Activated CD4-positive, CD25-positive, alpha-beta regulatory T cell (primary cell): Measurements from ENCODE around the gene RAP2B.
A peak's percentile ranks its signal among the peaks of the same experiment; 100 is the strongest.
"Not testable (repeated sequence)": the region's sequence is repeated elsewhere in the genome, so short reads cannot be mapped to it uniquely, and the experiment has no call there.

Source experiments
- DNase-seq, 4 experiments: peaks; one replicate each; lab custom pipeline; 2025; lab: John Stamatoyannopoulos, UW

The RAP2B gene

DNA sequence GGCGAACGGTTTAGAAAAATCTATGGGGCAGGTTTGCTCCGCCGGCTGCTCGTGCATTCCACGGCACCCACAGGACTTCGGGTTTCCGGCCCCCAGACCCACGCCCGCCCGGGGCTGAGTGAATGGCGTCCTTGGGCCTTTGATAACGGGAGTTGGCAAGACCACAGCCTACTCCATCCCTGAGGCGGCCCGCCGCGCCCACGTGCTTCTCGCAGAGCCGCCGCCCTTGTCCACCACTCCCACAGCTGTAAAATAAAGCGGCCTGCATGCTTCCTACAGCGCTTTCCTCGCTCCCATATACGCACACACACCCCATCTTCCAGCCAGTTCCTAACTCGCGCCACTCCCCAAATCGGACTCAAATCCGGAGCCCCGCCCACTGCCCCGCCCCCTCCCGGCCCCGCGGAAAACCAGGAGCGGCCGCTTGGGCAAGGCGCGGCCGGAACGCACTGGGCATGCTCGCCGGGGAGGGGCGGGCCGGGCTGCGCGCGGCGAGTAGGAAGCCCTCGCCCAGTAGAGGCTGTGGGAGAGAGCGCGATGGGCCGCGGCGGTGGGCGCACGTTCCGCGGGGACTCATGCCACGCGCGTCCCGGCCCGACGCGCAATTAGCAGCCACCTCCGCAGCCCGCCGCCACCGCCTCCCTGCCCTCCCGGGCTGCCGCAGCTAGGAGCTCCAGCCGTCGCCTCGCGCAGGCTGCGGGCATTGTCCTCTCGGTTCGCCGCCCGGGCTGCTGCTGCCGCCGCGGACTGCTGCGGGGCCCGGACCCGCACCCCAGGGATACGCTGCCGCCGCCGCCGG lies at the start of gene RAP2B:
TSS of gene RAP2B (plus strand) at position 513 of the 799 bp plus-strand sequence. CDS start 468 bp downstream, outside the sequence.
- DNase-seq: peak; percentile 89 to 97 (median 93)

DNA sequence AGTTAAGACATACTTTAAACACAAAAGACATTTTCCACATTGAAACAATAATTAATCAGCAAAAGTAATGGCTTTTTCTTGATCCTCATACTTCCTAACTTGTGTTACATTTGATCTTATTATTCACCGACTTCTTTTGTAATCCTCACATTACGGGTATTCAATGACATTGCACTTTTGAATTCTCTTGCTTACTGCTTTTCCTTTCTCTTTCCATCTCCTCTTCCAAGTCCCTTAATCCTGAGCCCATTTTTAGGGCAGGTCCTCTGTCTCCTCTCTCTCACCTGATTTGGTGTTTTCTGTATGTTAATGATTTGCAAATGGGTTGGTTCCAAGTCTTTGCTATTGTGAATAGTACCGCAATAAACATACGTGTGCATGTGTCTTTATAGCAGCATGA lies 48.5 kb upstream of the RAP2B start:
- no peak for DNase-seq

DNA sequence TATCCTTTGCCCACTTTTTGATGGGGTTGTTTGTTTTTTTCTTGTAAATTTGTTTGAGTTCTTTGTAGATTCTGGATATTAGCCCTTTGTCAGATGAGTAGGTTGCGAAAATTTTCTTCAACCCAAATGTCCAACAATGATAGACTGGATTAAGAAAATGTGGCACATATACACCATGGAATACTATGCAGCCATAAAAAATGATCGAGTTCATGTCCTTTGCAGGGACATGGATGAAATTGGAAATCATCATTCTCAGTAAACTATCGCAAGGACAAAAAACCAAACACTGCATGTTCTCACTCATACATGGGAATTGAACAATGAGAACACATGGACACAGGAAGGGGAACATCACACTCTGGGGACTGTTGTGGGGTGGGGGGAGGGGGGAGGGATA lies 47.8 kb upstream of the RAP2B start:
- not testable (repeated sequence) for DNase-seq

DNA sequence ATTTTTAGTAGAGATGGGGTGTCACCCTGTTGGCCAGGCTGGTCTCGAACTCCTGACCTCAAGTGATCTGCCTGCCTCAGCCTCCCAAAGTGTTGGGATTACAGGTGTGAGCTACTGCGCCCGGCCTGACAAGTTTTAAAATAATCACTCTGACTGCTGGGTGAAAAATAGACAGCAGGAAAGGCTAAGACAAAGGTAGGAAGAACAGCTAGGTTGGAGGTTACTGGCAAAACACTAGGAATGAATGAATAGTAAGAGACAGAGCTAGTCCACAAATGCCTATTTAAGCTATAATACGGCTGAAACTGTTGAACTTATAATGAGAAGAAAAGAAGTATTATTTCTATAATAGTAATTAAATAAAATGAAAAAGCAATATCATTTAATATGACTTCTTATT lies 46.7 kb upstream of the RAP2B start:
- no peak for DNase-seq

DNA sequence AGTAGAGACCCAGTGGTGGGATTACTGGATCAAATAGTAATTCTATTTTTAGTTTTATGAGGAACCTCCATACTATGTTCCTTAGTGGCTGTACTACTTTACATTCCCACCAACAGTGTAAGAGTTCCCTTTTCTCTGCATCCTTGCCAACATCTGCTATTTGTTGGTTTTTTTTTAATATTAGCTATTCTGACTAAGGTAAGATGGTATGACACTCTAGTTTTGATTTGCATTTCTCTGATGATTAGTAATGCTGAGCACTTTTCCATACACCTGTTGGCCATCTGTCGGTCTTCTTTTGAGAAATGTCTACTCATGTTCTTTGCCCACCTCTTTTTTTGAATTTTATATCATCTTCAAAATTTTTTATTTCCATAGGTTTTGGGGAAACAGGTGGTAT lies 34.2 kb upstream of the RAP2B start:
- DNase-seq: no peak

DNA sequence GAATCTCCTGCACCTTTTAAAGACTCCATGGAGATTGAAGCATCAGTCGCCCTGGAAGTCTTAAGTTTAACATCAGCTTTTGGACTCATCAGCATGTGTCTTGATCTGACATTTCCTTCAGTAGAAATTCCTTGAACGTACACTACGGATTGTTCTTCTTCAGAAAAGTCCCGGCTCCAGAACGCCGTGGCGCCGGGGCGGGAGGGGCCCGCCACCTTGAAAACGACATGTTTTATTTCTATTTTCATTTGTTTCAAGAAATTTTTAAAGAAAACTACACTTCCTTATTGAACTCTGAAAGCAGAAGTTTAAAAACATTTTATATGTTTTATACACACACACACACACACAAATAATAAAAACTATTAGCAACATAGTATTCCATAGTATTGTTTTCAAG lies 32.6 kb upstream of the RAP2B start:
- no peak for DNase-seq

DNA sequence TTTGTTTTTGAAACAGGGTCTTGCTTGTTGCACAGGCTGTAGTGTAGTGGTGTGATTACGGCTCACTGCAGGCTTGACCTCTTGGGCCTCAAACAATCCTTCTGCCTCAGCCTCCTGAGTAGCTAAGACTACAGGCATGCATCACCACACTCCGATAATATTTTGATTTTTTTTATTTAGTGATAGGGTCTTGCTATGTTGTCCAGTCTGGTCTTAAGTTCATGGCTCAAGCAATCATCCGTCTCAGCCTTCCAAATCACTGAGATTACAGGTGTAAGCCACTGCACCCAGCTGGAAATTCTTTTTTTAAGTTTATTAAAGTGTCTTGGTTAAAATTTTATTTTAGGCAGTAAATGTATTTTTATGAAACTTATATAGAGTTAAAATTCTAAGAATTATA lies 32.2 kb upstream of the RAP2B start:
- no peak for DNase-seq

DNA sequence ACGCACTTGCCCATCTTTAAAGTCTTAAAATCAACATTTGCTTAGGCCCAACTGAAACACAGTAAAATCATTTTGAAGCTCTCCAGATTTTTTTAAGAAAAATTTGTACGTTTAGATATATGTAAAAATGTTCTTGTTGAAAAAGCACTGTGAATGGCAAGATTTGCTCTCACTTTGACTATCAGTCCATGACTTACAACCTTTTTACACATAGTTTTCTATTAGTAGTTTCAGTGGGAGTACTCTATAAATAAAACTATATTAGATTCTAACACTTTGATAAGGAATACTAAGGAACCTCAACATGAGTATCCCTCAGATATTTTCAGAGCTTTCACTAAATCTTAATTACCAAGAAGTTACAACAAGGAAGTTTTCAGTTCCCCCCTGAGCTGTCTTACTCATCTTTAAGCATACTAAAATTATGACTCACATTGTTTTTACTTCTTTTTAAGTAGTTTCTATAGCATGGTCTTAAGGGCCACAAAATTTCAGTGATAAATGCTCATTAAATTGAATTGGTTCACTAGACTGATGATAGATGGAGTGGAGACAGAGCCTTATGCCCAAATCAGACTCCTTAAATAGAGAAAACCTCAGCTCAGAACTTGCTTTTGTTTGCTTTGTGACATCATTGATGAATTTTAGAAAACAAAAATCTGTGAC lies 31.6 kb upstream of the RAP2B start:
- DNase-seq: no peak

DNA sequence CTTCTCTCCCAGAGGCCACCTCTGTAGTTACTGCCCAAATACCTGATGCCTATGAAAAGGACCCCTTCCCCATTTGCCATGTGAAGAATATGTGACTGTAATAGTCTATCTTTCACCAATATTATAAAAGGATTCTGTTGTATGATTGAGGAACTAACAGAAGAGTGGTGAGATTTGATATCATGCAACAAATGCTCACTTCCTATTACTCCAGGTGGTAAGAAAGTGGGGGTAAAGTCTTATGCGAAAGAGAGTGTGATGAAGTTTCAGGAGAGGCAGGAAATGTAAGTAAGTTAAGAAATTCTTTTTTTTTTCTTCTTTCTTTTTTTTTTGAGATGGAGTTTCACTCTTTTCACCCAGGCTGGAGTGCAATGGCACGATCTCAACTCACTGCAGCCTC lies 24.4 kb upstream of the RAP2B start:
- no peak for DNase-seq

DNA sequence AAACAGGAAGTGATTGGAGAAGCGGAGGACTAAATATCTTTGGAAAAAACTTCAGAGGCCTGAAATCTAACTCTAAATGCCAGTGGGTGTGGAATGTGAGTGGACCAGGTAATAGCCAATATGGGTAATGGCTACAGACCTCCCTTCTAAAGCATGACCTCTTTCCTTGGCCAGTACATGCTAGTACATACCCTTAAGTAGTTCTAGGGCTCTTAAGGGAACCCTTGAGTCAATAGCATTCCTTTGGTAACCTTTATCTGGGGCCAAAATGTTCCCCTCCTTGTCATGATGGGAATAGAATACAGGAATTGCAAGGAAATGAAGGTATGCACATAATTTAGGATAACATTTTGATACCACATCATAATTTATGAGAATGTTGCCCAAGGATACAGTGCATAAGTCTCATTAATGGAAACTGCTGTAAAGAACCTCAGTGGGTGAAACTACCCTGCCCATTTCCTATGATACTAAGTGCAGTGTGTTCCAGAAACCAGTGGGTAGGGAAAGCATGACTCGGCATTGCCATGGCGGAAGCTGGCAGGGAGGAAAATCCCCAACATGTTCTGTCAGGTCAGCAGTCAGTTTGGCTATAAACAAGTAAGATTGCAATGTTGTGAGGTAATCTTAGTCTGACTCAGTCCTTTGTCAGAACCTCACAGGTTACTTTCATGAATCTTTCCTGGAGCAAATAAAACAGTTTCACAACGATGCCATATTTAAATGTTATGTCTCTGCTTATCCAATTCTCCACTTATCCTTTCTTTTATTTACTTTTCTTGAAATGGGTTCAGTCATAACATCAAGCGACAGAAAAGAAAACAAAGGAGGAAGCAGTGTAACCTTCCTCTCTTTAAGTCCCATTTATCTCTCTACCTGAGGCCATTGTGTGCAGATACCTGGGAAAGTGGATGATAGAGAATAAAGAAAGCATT lies 23.5 kb upstream of the RAP2B start:
- no peak for DNase-seq

DNA sequence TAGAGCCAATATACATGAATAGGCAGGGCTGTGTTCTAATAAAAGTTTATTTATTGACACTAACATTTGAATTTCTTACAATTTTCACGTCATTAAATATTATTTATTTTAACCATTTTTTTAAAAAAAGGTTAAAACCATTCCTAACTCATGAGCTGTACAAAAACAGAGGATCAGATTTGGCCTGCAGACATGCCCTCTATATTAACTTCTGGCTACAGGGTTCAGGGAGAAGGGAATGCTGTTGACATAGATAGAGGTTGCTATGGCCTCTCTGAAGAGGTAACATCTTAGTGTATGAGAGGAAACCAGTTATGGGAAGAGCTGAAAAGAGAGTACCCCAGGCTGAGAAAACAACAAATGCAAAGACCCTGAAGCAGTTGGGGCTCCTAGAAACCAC lies 19.1 kb upstream of the RAP2B start:
- DNase-seq: no peak

DNA sequence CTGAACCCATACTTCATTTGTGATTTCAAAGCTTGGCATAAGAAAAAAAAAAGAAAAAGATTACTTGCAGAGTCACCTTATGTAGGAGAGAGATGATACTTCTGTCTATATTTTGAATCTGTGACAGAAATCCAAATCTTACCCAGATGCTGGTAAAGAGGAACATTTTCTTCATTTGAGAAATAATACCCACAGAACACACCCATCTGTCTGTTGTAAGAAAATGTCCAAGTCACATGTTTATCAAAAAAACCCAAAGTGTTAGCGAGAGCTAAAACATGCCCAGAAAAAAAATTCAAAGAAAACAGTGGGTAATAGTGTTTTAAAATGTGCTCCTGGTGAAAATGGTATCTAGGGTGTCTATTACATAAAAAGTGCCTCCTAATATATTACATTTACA lies 18.0 kb upstream of the RAP2B start:
- no peak for DNase-seq

DNA sequence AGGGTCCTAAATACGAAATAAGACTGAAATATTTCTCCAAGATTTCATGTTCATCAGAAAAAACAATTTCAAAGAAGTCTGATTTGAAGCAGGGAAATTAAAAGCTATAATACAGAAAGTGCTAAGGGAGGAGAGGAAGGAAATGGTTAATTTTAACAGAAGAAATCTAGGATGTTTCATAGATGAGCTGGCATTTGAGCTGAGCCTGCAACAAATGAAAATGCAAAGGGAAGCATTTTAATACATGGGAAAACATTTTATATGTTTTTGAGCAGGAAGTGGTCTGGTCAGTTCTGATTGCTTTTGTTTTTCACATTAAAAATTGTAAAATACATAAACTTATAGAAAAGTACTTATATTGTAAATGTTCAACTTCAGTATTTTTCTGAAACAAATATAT lies 17.2 kb upstream of the RAP2B start:
- no peak for DNase-seq

DNA sequence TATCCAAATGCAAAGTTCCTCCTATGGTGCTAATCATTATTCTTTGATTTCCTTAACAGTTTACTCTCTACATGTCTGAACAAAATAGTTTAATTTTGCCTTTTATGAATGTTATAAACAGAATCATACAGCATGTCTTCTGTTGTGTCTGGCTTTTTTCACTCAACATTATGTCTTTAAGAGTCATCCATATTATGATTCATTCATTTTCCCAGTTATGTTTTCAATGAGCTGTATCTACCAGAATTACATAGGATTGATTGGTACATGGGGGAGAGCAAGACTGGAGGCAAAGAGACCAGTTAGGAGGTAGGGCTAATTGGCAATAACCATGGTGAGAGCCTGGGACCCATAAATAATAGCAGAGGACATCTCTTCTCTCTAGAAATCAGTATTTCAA lies 16.6 kb upstream of the RAP2B start:
- no peak for DNase-seq

DNA sequence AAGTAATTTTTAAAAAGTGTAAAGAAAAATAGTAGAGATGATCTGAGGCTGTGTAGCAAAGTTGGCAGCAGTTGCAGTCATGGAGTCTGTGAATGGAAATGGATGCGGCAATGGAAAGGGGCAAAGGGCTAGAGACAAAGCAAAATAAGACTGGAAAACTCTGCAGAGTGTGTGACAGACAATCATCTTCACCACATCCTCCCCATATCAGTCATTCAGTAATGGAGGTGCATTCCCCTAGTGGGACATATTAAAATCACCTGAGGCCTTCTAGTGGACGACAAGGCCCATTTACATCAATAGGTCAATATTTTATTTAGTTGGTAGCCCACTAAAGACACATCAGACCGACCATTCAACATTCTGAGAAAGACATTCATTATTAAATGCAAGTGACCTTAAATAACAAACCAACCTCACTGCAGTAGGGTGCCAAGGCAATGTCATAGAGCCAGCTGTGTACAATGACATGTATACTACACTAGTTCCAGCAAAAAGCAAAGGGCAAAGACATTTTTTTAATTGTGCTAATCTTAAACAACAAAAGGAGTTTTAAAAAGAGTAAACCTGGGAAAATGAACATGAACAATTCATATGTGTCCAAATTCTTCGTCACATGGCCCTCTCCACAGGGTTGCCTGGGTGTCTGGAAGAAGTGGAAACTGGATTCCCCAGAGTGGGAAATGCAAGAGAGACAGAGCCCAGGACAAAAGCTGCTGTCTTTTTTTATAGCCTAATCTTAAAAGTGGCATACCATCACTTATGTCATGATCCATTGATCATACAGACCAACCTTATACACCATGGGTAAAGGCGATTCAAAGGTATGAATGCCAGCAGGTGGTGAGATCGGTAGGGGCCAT lies 15.6 kb upstream of the RAP2B start:
- no peak for DNase-seq

DNA sequence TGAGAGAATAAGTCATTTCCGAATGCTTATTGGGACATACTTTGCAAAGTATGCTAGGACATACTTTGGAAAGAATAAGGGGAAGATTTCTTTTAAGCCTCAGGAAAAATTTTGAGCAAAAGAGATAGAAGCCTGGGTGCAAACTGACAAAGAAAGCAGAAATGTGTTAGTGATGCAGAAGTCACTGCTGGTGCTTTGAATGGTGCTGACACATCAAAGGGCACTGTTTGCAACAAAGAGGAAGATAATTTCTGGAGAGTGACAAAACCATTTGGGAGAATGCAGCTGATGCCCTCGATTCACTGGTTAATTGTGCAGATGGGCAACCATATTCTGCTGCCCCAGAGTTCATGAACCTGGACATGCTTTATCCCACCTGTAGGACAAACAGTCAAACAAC lies 11.0 kb upstream of the RAP2B start:
- DNase-seq: no peak

DNA sequence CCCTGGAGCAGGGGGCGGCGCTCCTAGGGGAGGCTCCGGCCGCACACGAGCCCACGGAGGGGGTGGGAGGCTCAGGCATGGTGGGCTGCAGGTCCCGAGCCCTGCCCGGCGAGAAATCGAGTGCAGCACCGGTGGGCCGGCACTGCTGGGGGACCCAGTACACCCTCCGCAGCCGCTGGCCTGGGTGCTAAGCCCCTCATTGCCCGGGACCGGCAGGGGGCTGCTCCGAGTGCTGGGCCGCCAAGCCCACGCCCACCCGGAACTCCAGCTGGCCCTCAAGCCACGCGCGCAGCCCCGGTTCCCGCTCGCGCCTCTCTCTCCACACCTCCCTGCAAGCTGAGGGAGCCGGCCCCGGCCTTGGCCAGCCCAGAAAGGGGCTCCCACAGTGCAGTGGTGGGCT lies 6.2 kb upstream of the RAP2B start:
- not testable (repeated sequence) for DNase-seq

DNA sequence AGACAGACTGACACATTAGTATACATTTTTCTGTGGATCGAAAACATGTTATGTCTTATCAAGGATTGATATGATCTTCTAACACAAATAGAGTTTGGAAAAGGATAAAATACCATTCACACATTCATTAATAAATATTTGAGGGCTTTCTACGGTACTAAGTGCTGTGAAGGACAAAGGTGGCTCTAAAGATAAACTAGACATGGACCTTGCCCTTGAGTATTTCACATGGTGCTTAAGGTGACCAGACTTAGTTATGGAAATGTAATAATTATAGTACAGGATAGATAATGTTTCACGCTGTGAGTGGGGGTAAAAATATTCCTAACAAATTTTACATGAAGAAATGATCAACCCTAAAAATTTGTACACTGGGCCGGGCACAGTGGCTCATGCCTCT lies 3.8 kb upstream of the RAP2B start:
- DNase-seq: no peak

DNA sequence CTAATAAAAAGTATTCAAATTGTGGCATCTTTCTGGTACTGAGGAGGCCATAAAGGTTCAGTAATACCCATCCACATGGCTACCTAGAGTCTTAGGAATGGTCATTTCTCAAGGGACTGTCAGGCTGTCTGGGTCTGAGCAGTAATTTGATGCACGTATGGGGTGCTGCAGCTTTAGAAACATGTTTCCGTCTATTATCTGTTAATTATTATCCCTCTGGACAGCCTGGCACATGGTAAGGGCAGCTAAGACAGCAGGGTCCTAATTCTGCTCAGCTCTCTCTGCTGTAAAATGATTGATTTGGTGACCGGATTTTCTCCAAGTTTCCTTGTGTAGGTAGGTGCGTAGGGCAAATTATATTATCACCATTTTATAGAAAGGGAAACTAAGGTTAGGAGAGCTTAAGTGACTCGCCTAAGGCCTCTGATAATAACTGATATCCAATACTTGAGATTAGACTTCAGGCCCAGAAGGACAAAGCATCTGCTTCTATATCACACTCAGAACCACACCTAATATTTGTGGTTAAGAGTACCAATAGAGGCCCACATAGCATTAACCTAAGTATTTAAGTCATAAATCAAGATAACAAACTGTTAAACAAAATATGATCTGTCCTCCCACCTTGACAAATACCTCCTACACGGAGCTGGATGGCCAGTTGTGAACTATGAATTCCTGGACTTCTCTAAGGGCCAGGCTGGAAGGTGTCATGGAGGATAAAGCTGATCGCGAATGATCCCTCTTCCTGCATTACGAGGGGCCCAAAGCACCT lies 2.9 kb upstream of the RAP2B start:
- no peak for DNase-seq

DNA sequence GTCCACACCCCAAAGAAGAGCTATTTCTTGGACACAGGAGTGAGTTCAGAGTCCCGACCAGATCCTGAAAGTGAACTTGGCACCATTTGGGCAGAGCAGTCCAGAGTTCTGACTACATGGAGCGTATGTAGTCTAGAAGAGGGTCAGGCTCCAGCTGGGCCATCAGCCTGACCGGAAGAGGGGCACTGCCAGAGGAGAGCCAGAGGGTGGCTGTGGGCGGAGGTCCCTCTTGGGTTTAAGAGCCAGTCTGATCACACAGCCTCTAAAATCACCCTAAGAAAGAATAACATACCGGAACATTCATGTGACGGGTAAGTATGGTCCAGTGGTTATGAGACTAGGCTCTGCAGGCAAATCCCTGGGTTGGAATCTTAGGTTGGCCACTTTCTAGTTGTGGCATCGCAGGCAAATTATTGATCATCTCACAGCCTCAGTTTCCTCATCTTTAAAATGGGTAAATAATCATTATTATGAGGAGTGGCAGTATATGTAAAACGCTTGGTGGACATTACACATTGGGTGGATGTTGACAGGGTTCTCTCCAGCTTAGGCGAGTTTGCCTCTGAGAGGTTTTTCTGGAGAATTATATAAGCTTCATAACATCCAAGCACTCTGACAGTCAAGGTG lies 2.1 kb upstream of the RAP2B start:
- DNase-seq: no peak
